GM19193 (cell line): ENCODE measurements around the gene BICDL1.
A peak's percentile ranks its signal among the peaks of the same experiment; 100 is the strongest.

Experiments used
- POLR2A ChIP-seq: IDR thresholded peaks from 4 replicates; pipeline ENCODE4 v1.6.1; 2011; ENCODE audit not compliant: insufficient read depth, insufficient read length; ENCODE audit errors: extremely low read depth

Gene BICDL1

GRCh38 chr12:120089105-120089504 lies 100.1 kb downstream of the BICDL1 start:
- no peak for TF ChIP-seq POLR2A

GRCh38 chr12:120089796-120090195 lies 100.8 kb downstream of the BICDL1 start:
- no peak for TF ChIP-seq POLR2A

DNA sequence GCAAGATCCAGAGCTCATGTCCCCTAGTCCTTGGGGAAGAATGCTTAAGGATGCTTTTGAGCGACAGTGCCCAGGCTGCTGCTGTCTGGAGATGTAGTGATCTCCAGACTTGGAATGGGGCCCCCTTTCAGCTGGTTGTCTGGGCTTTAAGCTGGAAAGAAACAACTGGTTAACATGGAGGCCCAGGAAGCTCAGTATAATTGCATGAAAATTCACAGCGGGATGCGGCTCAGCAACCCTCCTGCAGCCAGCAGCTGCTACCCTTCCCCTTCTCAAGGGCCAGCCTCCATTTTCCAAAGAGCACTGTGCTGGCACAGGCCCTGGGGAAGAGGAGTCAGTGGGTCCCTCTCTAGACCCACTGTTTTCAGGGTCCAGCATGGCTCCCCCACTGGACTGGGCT lies 101.2 kb downstream of the BICDL1 start:
- no peak for TF ChIP-seq POLR2A

- TF ChIP-seq POLR2A: no peak
Observed at GRCh38 chr12:120090626-120091295, 101.7 kb downstream of the BICDL1 start.

GRCh38 chr12:120091371-120092090 lies 102.5 kb downstream of the BICDL1 start:
- no peak for TF ChIP-seq POLR2A

DNA sequence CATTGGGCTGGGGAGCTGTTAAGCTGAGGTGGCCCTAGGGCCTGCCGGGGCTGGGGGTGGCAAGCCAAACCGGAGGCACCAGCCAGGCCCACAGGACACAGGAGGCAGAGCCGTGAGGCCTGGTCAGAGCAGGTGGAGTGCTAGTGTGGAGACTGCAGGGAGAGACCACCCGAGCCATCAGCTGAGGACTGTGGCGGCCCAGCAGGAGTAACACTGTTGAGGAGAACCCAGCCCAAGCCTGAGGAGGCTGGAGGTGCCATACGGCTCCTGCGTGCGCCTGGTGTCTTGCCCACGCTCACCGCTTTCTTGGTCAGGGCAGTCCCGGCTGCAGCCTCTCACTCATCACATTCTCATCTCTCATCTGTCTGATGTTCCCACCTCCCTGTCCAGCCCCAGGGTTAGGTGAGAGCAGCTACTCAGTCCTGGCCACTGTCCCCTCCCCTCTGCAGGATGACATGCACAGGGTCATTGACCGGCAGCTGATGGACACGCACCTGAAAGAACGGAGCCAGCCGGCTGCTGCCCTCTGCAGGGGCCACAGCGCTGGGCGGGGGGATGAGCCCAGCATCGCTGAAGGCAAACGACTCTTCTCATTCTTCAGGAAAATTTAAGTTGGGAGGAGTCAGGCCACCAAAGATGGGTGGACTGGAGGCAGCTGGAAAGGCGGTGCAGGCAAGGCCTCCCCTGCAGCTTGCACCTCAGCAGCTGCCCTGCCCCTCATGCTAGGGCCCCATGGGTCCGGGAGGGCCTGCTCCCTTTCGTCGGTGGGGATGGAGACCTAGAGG lies 103.7 kb downstream of the BICDL1 start:
- TF ChIP-seq POLR2A: peak; percentile 9

DNA sequence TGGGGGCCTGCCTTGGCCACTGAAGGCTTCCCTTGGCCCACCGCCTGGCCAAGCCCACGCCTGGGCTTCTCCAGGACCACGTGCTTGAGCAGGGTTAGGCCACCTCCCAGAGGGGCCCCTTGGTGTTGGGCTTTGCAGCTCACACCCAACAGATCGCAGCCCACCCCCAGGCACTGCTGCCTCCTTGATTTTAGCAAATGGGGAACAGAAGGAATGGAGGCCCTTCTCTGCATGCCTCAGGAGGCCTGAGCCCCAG lies 104.2 kb downstream of the BICDL1 start:
- TF ChIP-seq POLR2A: peak; percentile 2

DNA sequence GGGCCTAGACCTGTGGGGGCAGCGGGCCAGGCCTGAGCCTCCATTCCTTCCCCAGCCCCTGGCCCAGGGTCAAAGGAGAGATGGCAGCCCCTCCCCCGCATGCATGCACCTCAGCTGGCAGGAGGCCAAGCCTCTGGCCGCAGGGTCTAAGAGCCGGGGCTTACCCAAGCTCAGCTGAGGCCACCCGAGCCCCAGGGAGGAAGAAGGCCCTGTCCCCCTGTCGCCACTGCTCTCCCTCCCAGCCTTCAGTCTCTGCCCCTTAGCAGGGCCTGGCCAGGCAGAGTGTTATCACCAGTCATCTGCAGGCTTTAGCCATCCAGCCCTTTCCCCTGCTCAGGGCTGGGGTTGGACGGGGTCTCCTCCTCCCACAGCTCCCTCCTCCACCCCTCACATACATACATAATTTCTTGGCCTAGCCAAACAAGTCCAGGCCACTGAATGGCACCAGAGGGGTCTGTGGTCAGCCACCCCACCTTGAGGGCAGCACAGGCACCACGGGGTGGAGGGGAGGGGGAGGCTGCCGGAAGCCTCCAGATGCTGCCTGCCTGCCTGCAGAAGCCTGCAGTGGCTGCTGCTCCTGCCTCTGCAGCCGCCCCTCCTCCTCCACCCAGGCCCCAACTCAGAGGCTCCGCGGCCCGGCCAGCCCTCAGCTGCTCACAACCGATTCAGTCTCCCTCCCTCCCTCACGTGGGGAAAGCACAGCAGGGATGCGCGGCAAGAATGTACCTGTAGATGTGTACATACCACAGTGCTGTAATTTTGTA lies 104.7 kb downstream of the BICDL1 start:
- no peak for TF ChIP-seq POLR2A

DNA sequence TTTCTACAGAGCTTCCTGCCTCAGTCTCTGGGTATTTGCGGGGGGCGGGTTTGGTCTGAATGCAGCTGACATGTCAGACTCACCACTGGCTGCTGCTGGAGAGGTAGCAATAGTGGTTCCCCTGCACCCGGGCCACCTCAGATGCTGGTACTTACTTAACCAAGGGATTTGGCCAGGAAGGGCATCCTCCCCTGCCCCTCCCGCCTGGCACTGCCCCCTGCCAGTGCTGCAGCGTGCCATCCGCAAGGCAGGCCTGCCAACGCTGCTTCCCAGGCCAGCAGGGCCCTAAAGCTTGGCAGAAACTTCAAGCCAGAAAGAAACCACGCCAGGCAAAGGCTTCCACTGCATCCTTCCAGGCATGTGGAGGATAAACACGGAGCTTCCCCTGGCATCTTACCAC lies 105.4 kb downstream of the BICDL1 start:
- TF ChIP-seq POLR2A: no peak

DNA sequence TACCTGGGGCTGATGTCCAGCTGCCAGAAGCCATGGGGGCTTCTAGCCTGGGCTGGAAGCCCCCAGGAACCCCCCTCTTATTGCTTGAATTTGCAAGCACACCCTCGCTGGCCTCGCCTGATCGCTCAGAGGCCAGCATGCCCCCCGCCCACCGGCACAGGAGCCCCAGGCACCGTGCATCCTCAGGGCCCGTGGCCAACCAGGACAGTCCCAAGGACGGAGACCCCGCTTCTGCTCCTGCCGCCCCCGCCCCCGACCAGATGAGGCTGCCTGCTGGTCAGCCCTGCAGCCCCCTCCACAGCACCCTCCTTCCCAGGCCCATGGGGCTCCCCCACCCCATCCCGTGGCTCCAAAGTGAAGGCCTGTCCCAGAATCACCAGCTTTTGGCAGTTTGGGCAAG lies 106.3 kb downstream of the BICDL1 start:
- TF ChIP-seq POLR2A: no peak

- TF ChIP-seq POLR2A: no peak
Observed at GRCh38 chr12:120095736-120096135, 106.7 kb downstream of the BICDL1 start.

GRCh38 chr12:120096671-120097202 lies 107.7 kb downstream of the BICDL1 start:
- TF ChIP-seq POLR2A: no peak

GRCh38 chr12:120098756-120099470 lies 109.9 kb downstream of the BICDL1 start:
- TF ChIP-seq POLR2A: no peak

- TF ChIP-seq POLR2A: no peak
Observed at GRCh38 chr12:120099738-120100137, 110.7 kb downstream of the BICDL1 start.
